GM18868 (cell line): Measurements from ENCODE around the gene AMBRA1.

Experiments
- ATAC-seq: cut with Tn5 transposase; IDR thresholded peaks from one replicate; pipeline ENCODE4 v1.9.1; 2021; ENCODE audit warnings: mild to moderate bottlenecking, moderate library complexity; ENCODE audit not compliant: unreplicated experiment

The AMBRA1 gene

GRCh38 chr11:46445920-46446771, 147.7 kb downstream of the AMBRA1 start:
- no peak for ATAC-seq

- ATAC-seq, result no peak
Observed at GRCh38 chr11:46445192-46445919, 148.5 kb downstream of the AMBRA1 start.

GRCh38 chr11:46444305-46444704, 149.5 kb downstream of the AMBRA1 start:
- ATAC-seq, result no peak

- ATAC-seq, result no peak
Observed at GRCh38 chr11:46438211-46438610, 155.6 kb downstream of the AMBRA1 start.

- ATAC-seq, result peak; percentile 58
Observed at GRCh38 chr11:46437122-46437689, 156.6 kb downstream of the AMBRA1 start.

- no peak for ATAC-seq
Observed at GRCh38 chr11:46436113-46436512, 157.7 kb downstream of the AMBRA1 start.

GRCh38 chr11:46435679-46436078, 158.1 kb downstream of the AMBRA1 start:
- no peak for ATAC-seq

- ATAC-seq, result no peak
Observed at GRCh38 chr11:46431211-46431610, 162.6 kb downstream of the AMBRA1 start.

GRCh38 chr11:46429717-46430116, 164.1 kb downstream of the AMBRA1 start:
- no peak for ATAC-seq

GRCh38 chr11:46427364-46427763, 166.5 kb downstream of the AMBRA1 start:
- ATAC-seq, result no peak

- ATAC-seq, result no peak
Observed at GRCh38 chr11:46426233-46426991, 167.4 kb downstream of the AMBRA1 start.

GRCh38 chr11:46422588-46422987, 171.2 kb downstream of the AMBRA1 start:
- ATAC-seq, result no peak

- no peak for ATAC-seq
Observed at GRCh38 chr11:46421257-46421880, 172.5 kb downstream of the AMBRA1 start.

GRCh38 chr11:46420513-46420912, 173.3 kb downstream of the AMBRA1 start:
- no peak for ATAC-seq

GRCh38 chr11:46418751-46419150, 175.1 kb downstream of the AMBRA1 start:
- no peak for ATAC-seq

- no peak for ATAC-seq
Observed at GRCh38 chr11:46417711-46418110, 176.1 kb downstream of the AMBRA1 start.

- no peak for ATAC-seq
Observed at GRCh38 chr11:46414879-46415278, 178.9 kb downstream of the AMBRA1 start.

- no peak for ATAC-seq
Observed at GRCh38 chr11:46414466-46414796, 179.4 kb downstream of the AMBRA1 start.

GRCh38 chr11:46413760-46414465, 179.9 kb downstream of the AMBRA1 start:
- no peak for ATAC-seq

GRCh38 chr11:46410021-46410420, 183.8 kb downstream of the AMBRA1 start:
- no peak for ATAC-seq
